Left kidney (tissue), 2 donors: Measurements from ENCODE around the gene ABCB11. TPM values are rescaled to one million over a fixed set of nuclear protein-coding genes. Genes with fewer than 3 reads are reported as not detected.

Experiments used
- DNase-seq: peaks from one replicate; pipeline ENCODE4 v3.0.0-alpha.2; 2013
- polyA plus RNA-seq: library from polyadenylated mRNA; unstranded; fragments of 120-200 nt; gene quantifications from one replicate; pipeline ENCODE4 v1.2.1, GENCODE V29; 2013; ENCODE audit not compliant: insufficient read length

Gene ABCB11
- polyA plus RNA-seq, 1 donor, result 0.10 TPM

DNA sequence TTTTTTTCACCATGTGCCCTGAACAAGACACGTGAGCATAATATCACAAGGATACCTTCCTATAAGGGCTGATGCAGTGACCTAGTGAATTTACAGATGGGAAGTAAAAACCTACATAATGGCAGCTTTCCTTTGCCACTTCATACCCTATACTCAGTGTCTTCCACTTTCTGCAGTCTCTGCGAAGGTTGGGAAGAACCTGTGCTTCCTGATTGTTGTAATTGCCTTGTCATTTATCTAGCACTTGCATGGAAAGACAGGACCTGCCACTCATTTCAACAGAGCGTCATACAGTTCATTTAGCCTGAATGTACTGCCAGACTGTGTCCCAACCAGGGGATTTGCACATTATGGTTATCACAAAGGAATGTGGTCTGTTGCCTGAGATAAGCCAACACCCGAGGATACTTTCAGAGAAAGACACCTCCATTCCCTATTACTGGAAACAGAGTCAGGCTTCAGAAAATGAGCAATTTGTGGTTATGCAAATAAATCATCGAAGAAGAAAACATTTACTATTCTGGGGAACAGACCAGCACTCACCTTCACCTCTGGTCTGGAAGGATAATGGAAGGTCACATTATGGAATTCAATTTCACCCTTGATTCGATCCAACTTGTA, 55.0 kb downstream of the ABCB11 start:
- no peak for DNase-seq

DNA sequence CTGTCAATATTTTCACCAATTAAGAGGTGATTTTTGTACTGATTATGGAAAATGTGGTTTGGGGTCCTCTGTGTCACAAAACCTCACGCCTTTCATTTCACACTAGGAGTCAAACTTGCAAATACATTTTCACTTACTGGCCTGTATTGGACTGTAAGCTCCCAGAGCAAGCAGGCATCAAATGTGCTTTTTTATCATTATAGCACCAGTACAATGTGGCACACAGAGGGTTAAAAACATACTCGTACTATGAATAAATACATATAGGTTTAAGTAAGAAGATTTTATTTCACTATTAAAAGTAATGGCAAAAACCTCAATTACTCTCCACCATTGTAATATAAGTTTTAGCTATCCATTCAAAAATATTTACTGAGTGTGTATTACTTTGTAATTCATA, 56.7 kb downstream of the ABCB11 start:
- no peak for DNase-seq

DNA sequence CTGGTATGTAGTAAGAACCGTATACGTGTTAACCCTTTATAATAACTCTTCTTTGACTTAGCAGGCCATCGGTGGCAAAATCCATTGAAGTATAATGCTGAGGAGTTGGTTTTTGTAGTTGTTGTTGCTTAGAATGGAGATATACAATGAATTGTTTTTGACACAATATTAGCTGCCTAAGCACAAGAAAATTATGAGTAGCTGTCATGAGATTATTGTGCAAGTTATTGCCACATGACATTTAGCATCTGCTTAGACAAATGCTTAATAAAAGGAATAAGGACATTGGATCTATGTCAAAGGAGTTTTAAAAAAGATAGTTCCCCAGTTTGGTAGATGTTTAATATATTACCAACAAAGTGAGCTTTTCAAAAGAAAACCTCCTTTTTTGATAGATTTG, 59.9 kb downstream of the ABCB11 start:
- DNase-seq, result no peak

DNA sequence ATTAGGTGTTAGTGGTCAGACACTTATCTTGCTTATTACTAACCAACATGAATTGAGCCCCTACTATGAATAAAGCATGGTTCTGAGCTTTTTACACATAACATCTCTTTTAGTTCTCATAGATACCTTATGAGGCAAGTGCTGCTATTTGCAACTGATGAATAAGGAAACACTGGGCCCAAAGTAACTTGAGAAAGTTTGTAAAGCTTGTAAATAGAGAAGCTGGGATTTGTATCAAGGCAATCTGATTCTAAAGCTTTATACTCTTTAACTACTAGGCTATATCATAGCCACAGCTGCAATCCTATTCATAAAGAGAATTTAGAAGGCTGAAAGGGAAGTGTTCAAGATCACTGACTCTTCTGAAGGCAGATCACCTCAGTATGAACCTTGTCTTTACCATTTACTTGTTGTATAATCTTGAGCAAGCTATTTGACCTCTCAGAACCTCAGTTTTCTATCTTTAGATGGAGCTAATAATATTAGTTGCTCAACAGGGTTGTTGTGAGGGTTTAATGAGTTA, 60.4 kb downstream of the ABCB11 start:
- DNase-seq, result no peak

DNA sequence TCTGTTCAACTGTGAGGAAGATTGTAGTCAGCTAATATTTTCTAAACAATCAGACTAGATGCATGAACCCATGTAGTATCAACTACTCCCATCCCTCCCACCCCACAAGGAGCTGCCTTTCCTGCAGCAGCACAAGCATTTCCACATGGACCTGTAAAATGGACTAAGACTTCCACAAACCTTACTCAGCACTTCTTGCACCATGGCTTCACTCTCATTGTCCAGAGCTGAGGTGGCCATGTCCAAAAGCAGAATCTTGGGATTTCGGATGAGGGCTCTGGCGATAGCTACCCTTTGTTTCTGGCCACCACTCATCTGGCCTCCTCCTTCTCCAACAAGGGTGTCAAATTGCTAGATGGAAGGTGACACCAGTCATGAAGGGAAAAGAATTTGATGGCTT, 61.3 kb downstream of the ABCB11 start:
- DNase-seq, result no peak

DNA sequence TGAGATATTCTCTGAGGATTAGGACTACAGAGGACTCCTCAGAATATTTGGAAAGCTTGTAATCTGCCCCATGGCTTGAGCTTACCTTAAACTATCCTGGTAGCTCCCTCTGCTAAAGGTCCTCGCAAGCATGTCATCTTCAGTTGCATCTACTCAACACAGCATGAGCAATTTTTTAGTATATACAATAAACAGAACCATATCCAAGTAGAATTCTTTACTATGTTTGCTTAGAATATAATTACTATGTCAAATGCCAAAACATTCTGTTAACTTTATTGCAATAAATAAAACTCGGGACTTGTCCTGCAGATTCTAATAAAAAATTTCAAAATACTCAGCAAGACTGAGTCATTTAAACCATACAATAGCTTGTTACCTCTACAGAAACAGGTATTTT, 62.8 kb downstream of the ABCB11 start:
- no peak for DNase-seq

DNA sequence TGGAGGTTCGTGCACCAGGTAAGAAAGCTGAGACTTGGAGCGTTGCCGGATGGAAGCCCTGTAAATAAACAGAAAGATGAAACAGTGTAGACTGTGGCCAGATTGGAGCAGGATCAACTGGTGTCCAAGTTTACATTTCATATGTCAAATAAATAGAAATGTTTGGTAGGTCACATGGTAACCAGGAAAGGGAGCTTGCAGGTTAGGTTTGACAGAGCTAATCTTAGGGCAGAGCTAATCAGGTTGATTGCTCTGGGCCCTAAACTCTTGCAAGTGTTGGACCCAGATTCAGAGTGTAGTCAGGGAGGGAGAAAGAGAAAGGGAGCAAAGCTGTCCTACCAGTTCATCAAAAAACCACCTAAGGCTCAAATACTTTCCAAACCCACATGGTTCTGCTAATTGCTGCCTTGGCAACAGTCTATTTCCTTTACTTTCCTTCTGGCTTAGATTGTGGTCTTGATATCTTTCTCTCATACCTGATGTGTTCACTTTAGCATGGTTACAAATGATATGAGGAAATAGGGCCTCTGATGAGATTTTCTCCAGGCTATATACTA, 66.8 kb downstream of the ABCB11 start:
- DNase-seq, result no peak

DNA sequence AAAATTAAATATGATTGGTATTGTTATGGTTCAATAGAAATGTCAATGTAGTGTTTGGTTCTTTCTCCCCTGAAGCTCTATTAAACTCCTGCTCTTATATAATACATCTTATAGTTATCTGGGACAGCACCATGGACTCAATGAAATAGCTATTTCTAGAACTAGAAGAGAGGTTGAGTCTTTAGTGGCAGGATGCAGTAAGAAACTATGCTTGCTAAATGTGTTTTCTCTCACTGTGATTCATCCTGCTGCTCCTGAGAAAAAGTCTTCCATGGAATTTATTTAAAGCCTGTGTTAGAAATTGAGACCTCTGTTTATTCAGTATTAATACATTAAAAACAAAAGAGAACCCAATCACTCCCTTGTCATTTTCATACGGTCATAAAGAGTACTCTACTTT, 68.5 kb downstream of the ABCB11 start:
- DNase-seq, result no peak

DNA sequence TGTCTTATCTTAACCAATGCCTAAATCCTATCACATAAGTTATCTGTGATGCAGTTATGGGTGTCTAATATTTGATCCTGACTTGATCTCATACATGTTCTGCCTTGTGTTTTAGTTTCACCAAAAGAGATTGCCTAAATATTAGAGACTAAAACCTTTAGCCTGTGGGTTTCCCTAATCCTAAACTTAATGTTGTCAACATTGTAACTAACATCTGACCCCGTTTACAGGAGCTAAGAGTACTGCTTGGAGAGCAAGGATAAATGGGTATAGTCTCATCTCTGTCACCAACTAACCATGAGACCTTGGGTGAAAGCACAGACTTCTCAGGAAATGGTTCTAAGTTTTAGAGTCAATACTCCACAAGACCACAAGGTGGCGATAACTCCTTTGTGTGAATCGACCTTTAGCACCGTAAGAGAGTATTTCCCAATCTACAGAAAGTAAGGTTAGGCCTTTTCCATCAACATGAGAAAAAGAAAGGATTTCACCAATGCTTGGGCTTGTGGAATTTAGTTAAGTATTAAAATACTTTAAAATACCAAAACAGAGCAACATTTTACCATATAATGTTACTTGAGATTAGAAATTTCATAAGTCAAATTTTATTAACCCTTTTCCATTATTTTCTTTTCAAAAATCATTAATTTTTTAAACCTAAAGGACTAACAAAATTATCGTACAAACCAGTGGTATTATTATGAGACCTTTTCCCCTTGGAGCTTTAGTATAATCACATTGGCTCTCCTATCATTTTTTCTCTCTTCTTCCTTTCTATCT, 69.5 kb downstream of the ABCB11 start:
- peak; percentile 60 for DNase-seq

DNA sequence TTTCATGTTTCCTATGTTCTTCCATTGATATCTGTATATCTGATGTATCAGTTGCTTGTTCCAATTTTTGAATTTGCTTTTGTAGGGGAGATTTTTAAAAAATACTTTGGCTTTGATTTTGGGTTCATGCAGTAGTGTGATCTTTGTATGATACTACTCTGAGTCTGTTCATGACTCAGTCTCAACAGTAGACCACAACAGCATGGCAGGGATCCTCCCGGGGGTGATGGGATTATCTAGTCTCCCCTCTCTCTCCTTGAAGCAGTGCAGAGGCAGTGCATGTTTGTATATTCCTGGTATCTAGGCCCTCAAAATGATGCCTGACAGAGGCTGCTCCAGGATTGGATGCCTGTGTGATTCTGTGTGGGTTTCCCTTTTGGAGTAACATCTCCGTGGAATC, 74.7 kb downstream of the ABCB11 start:
- no peak for DNase-seq

DNA sequence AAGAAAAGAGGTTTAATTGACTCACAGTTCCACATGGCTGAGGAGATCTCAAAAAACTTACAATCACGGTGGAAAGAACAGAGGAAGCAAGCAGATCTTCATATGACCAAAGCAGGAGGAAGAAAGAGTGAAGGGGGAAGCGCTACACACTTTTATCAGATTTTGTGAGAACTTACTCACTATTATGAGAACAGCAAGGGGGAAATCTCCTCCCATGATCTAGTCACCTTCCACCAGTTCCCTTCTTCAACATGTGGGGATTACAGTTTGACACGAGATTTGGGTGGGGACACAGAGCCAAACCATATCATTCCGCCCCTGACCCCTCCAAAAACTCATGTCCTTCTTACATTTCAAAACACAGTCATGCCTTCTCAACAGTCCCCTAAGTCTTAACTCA, 75.8 kb downstream of the ABCB11 start:
- DNase-seq, result no peak

DNA sequence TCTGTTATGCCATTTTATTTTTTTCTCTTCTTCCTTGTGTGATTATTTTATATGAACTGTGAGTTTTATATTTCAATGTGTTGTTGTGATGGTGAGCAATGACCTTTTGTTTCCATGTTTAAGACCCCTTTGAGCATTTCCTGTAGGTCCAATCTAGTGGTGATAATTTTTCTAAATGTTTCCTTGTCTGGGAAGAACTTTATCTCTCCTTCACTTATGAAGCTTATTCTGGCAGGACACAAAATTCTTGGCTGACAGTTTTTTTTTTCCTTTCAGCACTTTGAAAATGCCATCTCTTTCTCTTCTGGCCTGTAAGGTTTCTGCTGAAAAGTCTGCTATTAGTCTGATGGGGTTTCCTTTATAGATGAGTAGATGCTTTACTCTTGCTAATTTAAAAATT, 76.9 kb downstream of the ABCB11 start:
- DNase-seq, result no peak

DNA sequence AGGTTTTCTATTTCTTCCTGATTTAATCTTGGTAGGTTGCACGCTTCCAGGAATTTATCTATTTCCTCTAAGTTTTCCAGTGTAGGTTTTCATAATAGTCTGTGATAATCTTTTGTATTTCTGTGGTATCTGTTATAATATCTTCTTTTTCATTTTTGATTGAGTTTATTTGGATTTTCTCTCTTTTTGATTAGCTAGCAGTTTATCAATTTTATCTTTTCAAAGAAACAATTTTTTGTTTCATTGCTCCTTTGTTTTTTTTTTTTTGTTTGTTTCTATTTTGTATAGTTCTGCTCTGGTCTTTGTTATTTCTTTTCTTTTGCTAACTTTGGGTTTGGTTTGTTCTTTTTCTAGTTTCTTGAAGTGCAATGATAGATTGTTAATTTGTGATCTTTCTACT, 78.7 kb downstream of the ABCB11 start:
- no peak for DNase-seq

DNA sequence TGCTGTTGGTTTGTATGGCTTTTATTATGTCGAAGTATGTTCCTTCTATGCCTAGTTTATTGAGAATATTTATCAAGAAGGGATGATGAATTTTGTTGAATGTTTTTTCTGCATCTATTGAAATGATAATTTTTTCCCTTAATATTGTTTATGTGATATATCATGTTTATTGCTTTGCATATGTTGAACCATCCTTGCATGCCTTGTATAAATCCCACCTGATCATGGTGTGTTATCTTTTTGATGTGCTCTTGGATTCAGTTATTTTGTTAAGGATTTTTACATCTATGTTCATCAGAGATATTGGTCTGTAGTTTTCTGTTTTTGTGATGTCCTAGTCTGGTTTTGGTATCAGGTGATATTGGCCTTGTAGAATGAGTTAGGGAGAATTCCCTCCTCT, 79.3 kb downstream of the ABCB11 start:
- no peak for DNase-seq

DNA sequence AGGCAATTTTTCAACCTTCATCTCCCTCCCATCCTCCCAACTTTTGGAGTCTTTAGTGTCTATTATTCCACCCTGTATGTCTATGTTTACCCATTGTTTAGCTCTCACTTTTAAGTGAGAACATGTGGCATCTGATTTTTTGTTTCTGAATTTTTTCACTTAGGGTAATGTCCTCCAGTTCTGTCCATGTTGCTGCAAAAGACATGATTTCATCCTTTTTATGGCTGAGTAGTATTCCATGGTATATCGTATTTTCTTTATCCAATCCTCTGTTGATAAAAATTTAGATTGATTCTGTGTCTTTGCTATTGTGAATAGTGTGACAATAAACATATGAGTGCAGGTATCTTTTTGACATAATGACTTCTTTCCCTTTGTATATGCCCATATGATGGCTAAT, 81.8 kb downstream of the ABCB11 start:
- no peak for DNase-seq

DNA sequence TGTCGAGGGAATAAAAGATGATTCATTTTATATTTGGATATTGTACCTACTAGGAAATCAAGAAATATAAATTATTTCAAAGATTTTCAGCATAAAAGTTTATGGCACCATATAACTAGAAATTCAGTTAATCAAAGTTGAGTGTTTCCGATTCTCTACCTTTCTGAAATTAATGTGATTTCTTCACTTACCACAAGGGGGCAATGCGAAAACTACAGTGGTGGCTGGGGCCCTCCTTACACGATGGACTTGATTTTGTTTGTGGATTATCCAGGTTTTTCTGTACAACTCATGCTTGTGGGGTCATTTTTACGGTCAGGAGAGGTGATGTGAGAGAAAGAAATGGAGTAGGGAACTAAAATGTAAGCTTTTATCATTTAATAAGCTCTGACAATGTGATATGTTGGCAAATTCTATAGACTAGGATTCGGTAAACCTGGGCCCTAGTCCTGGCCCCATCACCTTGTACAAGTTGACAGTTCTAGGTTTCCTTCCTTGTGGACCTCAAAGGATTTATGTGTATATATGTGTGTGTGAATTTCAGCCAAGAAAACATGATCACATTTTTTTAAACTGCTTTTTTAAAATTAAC, 82.4 kb downstream of the ABCB11 start:
- no peak for DNase-seq

DNA sequence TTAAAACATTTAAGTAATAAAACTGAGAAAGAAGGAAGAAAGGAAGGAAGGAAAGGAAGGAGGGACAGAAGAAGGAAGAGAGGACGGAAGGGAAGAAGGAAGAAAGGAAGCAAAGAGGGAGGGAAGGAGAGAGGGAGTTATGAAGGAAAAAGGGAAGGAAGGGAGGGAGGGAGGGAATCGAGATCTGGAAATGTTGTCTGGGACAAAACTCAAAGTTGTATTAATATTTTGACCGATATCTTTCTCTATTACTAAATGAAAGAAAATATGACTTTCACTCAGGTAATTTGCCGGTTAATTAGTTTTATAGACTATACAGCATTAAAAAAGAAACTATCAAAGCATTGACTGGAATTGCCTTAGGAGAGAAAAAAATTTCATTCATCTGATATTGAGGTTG, 85.6 kb downstream of the ABCB11 start:
- DNase-seq, result no peak

DNA sequence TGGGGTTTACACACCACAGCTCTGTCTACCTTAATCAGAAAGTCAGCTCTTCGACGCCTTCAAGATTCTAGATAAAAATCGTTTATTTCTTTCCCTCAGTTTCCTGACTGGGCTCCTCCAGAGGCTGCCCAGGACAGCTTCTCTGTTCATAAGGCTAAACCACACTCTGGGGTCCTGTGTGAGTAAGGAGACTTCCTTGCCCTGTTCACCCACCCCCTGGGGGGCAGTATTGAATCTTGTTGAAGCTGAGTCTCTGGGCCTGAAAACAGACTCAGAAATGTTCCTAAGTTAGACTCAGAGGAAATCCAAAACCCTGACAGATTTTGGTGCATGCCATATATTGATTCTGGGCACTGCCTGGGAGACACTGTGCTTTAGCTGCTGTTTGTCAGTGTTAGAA, 87.1 kb downstream of the ABCB11 start:
- no peak for DNase-seq

DNA sequence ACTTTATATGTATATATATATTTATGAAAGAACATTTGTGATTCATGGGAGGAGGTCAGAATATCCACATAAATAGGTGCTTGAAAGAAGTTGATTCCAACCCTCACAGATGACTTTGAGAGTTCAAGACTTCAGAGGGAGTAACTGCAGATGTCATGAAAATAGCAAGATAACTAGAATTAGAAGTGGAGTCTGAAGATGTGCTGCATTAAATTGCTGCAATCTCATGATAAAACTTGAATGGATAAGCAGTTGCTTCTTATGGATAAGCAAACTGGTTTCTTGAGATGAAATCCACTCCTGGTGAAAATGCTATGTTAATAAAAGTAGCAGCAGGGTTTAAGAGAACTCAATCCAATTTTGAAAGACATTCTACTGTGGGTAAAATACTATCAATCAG, 89.8 kb downstream of the ABCB11 start:
- no peak for DNase-seq

DNA sequence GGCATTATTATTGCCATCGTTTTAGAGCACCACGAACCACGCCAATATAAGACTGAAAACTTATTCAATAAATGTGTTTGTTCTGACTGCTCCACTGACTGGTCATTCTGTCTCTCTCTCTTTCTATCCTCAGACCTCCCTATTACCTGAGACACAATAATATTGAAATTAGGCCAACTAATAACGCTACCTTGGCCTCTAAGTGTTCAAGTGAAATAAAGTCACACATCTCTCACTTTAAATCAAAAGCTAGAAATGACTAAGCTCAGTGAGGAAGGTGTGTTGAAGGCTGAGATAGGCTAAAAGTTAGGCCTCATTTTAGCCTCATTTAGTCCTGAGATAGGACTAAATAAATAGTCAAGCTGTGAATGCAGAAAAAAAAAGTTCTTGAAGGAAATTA, 91.2 kb downstream of the ABCB11 start:
- DNase-seq, result no peak

DNA sequence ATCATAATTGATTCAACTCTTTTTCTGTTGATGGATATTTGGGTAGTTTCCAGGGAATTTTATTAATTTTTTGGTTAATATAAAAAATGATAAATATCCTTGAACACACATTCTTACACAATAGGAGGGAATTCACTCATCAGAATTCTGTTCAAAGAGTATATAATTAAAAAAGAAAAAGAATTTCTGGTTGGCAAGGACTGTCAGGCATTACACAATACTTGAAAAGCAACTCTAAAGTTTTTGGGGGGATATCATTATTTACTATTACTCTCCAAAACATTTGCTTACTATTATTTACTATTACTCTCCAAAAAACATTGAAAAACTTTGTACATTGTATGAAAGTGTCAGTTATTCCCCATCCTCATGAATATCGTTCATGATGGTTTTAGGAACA, 92.1 kb downstream of the ABCB11 start:
- no peak for DNase-seq

DNA sequence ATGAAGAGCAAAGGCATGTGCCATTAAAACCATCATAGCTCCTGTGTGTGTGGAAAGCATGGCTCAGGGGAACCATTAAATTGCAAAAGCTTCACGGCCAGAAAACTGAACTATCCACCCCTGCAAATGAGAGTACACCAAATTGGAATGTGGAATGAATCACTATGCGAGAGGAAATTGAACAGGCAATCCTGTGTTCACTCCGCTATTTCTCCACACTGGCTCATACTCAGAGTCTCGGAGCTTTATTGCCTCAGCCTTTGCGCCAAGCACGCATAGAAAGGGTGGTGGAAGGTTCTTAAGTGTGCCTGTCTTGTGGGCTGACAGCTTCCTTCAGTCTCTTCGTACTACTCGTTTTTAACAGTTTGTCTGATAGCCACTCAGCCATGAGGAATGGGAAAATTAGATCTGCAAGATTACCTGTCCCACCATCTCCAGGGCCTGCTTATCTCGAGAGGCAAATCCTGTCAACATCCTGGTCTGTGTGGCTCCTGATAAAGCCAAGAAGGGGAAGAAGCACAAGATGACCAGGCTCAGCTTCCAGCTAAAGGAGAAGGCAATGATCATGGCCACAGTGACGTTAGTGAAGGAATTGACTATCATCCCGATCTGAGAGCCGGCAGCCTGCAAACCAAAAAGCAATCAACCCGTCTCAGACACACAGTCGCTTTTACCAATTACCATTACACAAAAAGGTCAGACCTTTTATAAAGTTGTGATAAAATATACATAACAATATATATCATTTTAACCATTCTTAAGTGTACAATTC, 95.1 kb downstream of the ABCB11 start:
- DNase-seq, result no peak
